CD4-positive, alpha-beta T cell treated with Interleukin-6 for 4 hours (primary cell): Measurements from ENCODE around the gene GPR37L1.
"Not testable (repeated sequence)": the region's sequence is repeated elsewhere in the genome, so short reads cannot be mapped to it uniquely, and the experiment has no call there.

Source experiments
- DNase-seq: peaks from one replicate; pipeline ENCODE4 v3.0.0-alpha.2; 2020; ENCODE audit warnings: mixed read lengths

The GPR37L1 gene

GRCh38 chr1:202176949-202177927, 54.5 kb downstream of the GPR37L1 start:
- DNase-seq = no peak

- DNase-seq = no peak
Observed at GRCh38 chr1:202179828-202180750, 57.4 kb downstream of the GPR37L1 start.

GRCh38 chr1:202180751-202181139, 58.0 kb downstream of the GPR37L1 start:
- DNase-seq = not testable (repeated sequence)

GRCh38 chr1:202181586-202181985, 58.9 kb downstream of the GPR37L1 start:
- DNase-seq = no peak

- no peak for DNase-seq
Observed at GRCh38 chr1:202182040-202182877, 59.5 kb downstream of the GPR37L1 start.
